A673 (cell line): ENCODE data around the gene NMNAT3. TPM values are rescaled to one million over a fixed set of nuclear protein-coding genes. Genes with fewer than 3 reads are reported as not detected.

Source experiments
- BruUV-seq: library from RNA; stranded (reverse); fragments of 400-500 nt; replicated peaks from 2 replicates; lab custom pipeline; 2021; lab: Mats Ljungman, UMichigan
- CTCF ChIA-PET: fragments of 300-600 bp; sonication (Branson Sonifier 250); formaldehyde crosslinking; loops from one replicate; lab custom pipeline; 2022; ENCODE audit warnings: antibody characterized with exemption; lab: Charles Lee
- POLR2A ChIA-PET: fragments of 300-600 bp; sonication (Branson Sonifier 250); formaldehyde crosslinking; loops from one replicate; lab custom pipeline; 2022; ENCODE audit warnings: antibody characterized with exemption; ENCODE audit not compliant: low non-redundant PET; lab: Charles Lee
- DNase-seq: peaks from one replicate; pipeline ENCODE4 v3.0.0-alpha.2; 2015; ENCODE audit warnings: low spot score
- H3K27ac ChIP-seq: fragments of 200-600 bp; sonication (generic); 2 replicates; pipeline ENCODE4 v1.5.1; 2016; ENCODE audit warnings: mixed run types, low read depth, mild to moderate bottlenecking, mixed read lengths, antibody characterized with exemption, low read length; ENCODE audit not compliant: poor library complexity, severe bottlenecking
- H3K27me3 ChIP-seq: fragments of 200-600 bp; sonication (generic); replicated peaks from 2 replicates; pipeline ENCODE4 v1.6.1; 2017; ENCODE audit warnings: mixed run types, low read depth, mild to moderate bottlenecking, mixed read lengths, antibody characterized with exemption, low read length; ENCODE audit not compliant: insufficient read depth, poor library complexity
- H3K36me3 ChIP-seq: fragments of 200-600 bp; sonication (generic); 2 replicates; pipeline ENCODE4 v1.6.1; 2016; ENCODE audit warnings: mixed run types, mild to moderate bottlenecking, mixed read lengths, antibody characterized with exemption, low read length; ENCODE audit not compliant: insufficient read depth, poor library complexity, severe bottlenecking
- H3K4me1 ChIP-seq: fragments of 200-600 bp; sonication (generic); 2 replicates; pipeline ENCODE4 v1.6.1; 2017; ENCODE audit warnings: mixed run types, mild to moderate bottlenecking, mixed read lengths, antibody characterized with exemption, low read length; ENCODE audit not compliant: insufficient read depth, poor library complexity, severe bottlenecking
- H3K4me3 ChIP-seq: fragments of 200-600 bp; sonication (generic); 2 replicates; pipeline ENCODE4 v1.5.1; 2016; ENCODE audit warnings: low read depth, mixed run types, mild to moderate bottlenecking, mixed read lengths, low read length; ENCODE audit not compliant: poor library complexity, severe bottlenecking
- H3K9me3 ChIP-seq: fragments of 200-600 bp; sonication (generic); 2 replicates; pipeline ENCODE4 v1.6.1; 2016; ENCODE audit warnings: mixed run types, low read depth, mild to moderate bottlenecking, mixed read lengths, antibody characterized with exemption, low read length; ENCODE audit not compliant: poor library complexity, severe bottlenecking
- CTCF ChIP-seq: fragments of 300-800, 200-600 bp; sonication (generic); conservative IDR thresholded peaks from 2 replicates; pipeline ENCODE4 v1.5.1; 2017; ENCODE audit warnings: low read depth, mild to moderate bottlenecking, antibody characterized with exemption, low read length, moderate library complexity, mixed read lengths
- EZH2 ChIP-seq: fragments of 200-600 bp; sonication (generic); IDR thresholded peaks from 2 replicates; pipeline ENCODE4 v1.6.1; 2017; ENCODE audit warnings: borderline replicate concordance, low read depth, mild to moderate bottlenecking, mixed read lengths, antibody characterized with exemption, low read length; ENCODE audit not compliant: poor library complexity, severe bottlenecking
- intact Hi-C: fragments of 100-400 bp; cut with micrococcal nuclease; formaldehyde crosslinking; loops from one replicate; pipeline ENCODE4 v1.10.0; 2022; ENCODE audit not compliant: unreplicated experiment
- total RNA-seq: library from RNA; stranded (reverse); gene quantifications from 2 replicates; pipeline ENCODE4 v1.2.3, GENCODE V29; 2021

Gene NMNAT3
- total RNA-seq, 1 experiment from 2014 or later = 1.9 TPM

- TF ChIP-seq CTCF (no peak), EZH2 (no peak)
- no peak overlapping the region for H3K4me3 ChIP-seq
- CTCF ChIA-PET = no interaction called here
These were observed 125.0 kb downstream of the NMNAT3 start for GRCh38 chr3:139552632-139553365.

DNA sequence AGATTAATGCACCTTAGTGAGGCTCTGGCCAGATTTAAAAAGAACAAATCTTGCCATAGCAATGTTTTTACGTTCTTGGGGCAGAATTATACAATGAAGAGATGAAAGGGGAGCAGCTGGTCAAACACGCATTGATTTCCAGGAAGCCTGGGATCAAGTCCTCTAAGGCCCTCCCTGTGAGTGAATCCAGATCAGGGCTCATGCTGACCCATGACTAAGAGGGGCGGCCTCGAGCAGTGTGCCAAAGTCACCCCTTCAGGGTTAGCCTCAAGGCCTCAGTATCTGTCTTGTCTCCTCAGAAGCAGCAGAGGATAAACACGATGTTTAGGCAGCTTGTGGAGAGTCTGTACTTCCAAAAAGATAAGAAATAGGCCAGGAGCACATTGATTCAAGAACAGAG, 129.0 kb downstream of the NMNAT3 start:
- TF ChIP-seq CTCF = no peak
- no peak overlapping the region for H3K27ac ChIP-seq
- intact Hi-C loops = no loop called here
- ChIA-PET POLR2A (no interaction called here), CTCF (no interaction called here)
- no peaks in the 10 kb centered on the region for H3K4me1 ChIP-seq
- no peak for DNase-seq
- no peaks in the 10 kb centered on the region for H3K27me3 ChIP-seq
- no TSS peak for BruUV-seq
- no peak overlapping the region for H3K4me3 ChIP-seq
- no peaks in the 10 kb centered on the region for H3K9me3 ChIP-seq
- H3K36me3 ChIP-seq = no peaks in the 10 kb centered on the region

More at GRCh38 chr3:139552632-139553365, 125.0 kb downstream of the NMNAT3 start:
- no peak overlapping the region for H3K27ac ChIP-seq
- POLR2A ChIA-PET = no interaction called here
- no TSS peak for BruUV-seq
- no peaks in the 10 kb centered on the region for H3K9me3 ChIP-seq
- no peaks in the 10 kb centered on the region for H3K4me1 ChIP-seq
- intact Hi-C loops = no loop called here
- no peaks in the 10 kb centered on the region for H3K27me3 ChIP-seq
- no peak for DNase-seq
- H3K36me3 ChIP-seq = no peaks in the 10 kb centered on the region

GRCh38 chr3:139547666-139548065, 130.1 kb downstream of the NMNAT3 start:
- TF ChIP-seq CTCF = no peak
- H3K4me1 ChIP-seq = no peaks in the 10 kb centered on the region
- no peaks in the 10 kb centered on the region for H3K36me3 ChIP-seq
- no peaks in the 10 kb centered on the region for H3K9me3 ChIP-seq
- intact Hi-C loops = no loop called here
- no peak overlapping the region for H3K27ac ChIP-seq
- H3K27me3 ChIP-seq = no peaks in the 10 kb centered on the region
- DNase-seq = no peak
- BruUV-seq = no TSS peak
- POLR2A ChIA-PET = no interaction called here
- no peak overlapping the region for H3K4me3 ChIP-seq
- CTCF ChIA-PET = no interaction called here
